IPS-18a (cell line): Measurements from ENCODE around the gene GARIN1A.
A peak's percentile ranks its signal among the peaks of the same experiment; 100 is the strongest.

Experiments
- H3K27ac ChIP-seq: one replicate; pipeline ENCODE4 v1.5.1; 2013; ENCODE audit warnings: low read length
- H3K27me3 ChIP-seq: one replicate; pipeline ENCODE4 v1.6.1; 2013; ENCODE audit warnings: mild to moderate bottlenecking, low read length; ENCODE audit not compliant: control insufficient read depth, insufficient read depth
- H3K36me3 ChIP-seq: one replicate; pipeline ENCODE4 v1.6.1; 2013; ENCODE audit warnings: low read depth, low read length; ENCODE audit not compliant: control insufficient read depth
- H3K4me1 ChIP-seq: one replicate; pipeline ENCODE4 v1.6.1; 2013; ENCODE audit warnings: low read depth, low read length; ENCODE audit not compliant: control insufficient read depth
- H3K4me3 ChIP-seq: one replicate; pipeline ENCODE4 v1.5.1; 2013; ENCODE audit warnings: low read length
- H3K9ac ChIP-seq: one replicate; pipeline ENCODE4 v1.6.1; 2013; ENCODE audit warnings: mild to moderate bottlenecking, low read length, moderate library complexity
- H3K9me3 ChIP-seq: one replicate; pipeline ENCODE4 v1.6.1; 2013; ENCODE audit warnings: low read depth, low read length; ENCODE audit not compliant: control insufficient read depth

Gene GARIN1A

GRCh38 chr7:128703609-128704241 is 31.6 kb downstream of the GARIN1A start:
- Histone ChIP-seq H3K9me3 (no peaks in the 10 kb centered on the region), H3K9ac (no peak overlapping the region), H3K36me3 (no peaks in the 10 kb centered on the region), H3K27ac (no peak overlapping the region), H3K27me3 (no peaks in the 10 kb centered on the region), H3K4me1 (peaks cover 12% of the 10 kb centered on the region), H3K4me3 (no peak overlapping the region)

- H3K9ac ChIP-seq: no peak overlapping the region
- H3K27ac ChIP-seq: no peak overlapping the region
- H3K4me3 ChIP-seq: no peak overlapping the region
- H3K36me3 ChIP-seq: no peaks in the 10 kb centered on the region
- no peaks in the 10 kb centered on the region for H3K27me3 ChIP-seq
- no peaks in the 10 kb centered on the region for H3K9me3 ChIP-seq
- peaks cover 12% of the 10 kb centered on the region for H3K4me1 ChIP-seq
Observed at GRCh38 chr7:128705891-128706333, 33.8 kb downstream of the GARIN1A start.

GRCh38 chr7:128707752-128708151 is 35.7 kb downstream of the GARIN1A start:
- Histone ChIP-seq H3K9me3 (no peaks in the 10 kb centered on the region), H3K4me3 (no peak overlapping the region), H3K4me1 (peaks cover 12% of the 10 kb centered on the region), H3K27ac (no peak overlapping the region), H3K9ac (no peak overlapping the region), H3K27me3 (no peaks in the 10 kb centered on the region), H3K36me3 (no peaks in the 10 kb centered on the region)

DNA sequence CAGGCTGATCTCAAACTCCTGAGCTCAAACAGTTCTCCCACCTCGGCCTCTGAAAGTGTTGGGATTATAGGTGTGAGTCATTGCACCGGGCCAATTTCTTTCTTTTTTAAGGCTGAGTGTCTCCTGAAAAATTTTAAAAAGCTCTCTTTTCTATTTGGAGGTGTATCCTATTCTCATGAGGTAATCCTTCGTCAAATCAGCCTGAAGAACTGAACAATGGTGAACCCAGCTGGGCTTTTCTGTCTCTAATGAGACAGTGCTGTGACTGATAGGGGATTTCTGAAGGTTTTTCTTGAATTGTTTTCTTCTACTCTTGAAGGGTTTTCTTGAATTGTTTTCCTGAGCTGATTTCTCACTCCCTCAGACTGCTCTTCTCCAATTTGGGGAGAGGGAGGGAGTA is 36.1 kb downstream of the GARIN1A start:
- H3K4me3 ChIP-seq: no peak overlapping the region
- no peaks in the 10 kb centered on the region for H3K27me3 ChIP-seq
- H3K27ac ChIP-seq: peak overlapping the region; percentile 15
- peak overlapping the region; percentile 12 for H3K9ac ChIP-seq
- no peaks in the 10 kb centered on the region for H3K9me3 ChIP-seq
- no peaks in the 10 kb centered on the region for H3K36me3 ChIP-seq
- peaks cover 12% of the 10 kb centered on the region for H3K4me1 ChIP-seq

- no peaks in the 10 kb centered on the region for H3K9me3 ChIP-seq
- H3K27ac ChIP-seq: peak overlapping the region; percentile 15
- H3K27me3 ChIP-seq: no peaks in the 10 kb centered on the region
- no peaks in the 10 kb centered on the region for H3K36me3 ChIP-seq
- peak overlapping the region; percentile 32 for H3K4me3 ChIP-seq
- H3K4me1 ChIP-seq: peaks cover 12% of the 10 kb centered on the region
- peak overlapping the region; percentile 12 for H3K9ac ChIP-seq
Observed at GRCh38 chr7:128708824-128709223, 36.7 kb downstream of the GARIN1A start.

DNA sequence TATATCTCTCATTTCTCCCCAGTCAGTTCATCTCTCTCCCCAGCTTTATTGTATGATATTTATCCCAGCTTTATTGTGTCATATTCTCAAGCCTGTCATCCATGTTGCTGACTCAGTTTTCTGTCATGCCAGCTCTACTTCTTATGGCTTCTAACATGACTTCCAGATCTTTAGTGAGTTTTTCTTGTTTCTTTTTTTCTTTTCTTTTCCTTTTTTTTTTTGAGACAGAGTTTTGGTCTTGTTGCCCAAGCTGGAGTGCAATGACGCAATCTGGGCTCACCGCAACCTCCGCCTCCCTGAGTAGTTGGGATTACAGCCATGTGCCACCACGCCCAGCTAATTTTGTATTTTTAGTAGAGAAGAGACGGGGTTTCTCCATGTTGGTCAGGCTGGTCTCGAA is 38.4 kb downstream of the GARIN1A start:
- no peaks in the 10 kb centered on the region for H3K36me3 ChIP-seq
- no peak overlapping the region for H3K4me3 ChIP-seq
- H3K4me1 ChIP-seq: peaks cover 12% of the 10 kb centered on the region
- H3K27me3 ChIP-seq: no peaks in the 10 kb centered on the region
- H3K9ac ChIP-seq: no peak overlapping the region
- no peaks in the 10 kb centered on the region for H3K9me3 ChIP-seq
- H3K27ac ChIP-seq: no peak overlapping the region

DNA sequence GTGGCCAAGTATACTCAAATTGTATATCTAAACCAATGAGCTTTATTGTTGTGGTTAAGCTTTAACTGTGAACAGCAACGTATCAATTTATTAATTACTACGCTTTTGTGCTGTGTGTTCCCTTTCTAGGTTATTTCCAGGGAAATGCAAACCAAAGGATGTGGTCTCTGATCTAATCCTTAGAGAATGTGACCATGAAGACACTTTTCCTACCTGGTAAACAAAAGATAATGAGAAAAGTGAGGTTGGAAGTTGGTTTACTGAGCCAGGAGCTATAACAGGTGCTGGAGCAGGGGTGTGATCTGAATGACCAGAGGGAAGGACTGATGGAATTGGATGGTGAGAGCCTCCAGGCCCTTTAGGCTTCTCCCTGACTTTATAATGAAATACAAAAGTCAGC is 41.7 kb downstream of the GARIN1A start:
- H3K9ac ChIP-seq: no peak overlapping the region
- H3K27me3 ChIP-seq: no peaks in the 10 kb centered on the region
- no peaks in the 10 kb centered on the region for H3K36me3 ChIP-seq
- H3K4me1 ChIP-seq: peaks cover 6% of the 10 kb centered on the region
- no peaks in the 10 kb centered on the region for H3K9me3 ChIP-seq
- H3K4me3 ChIP-seq: no peak overlapping the region
- no peak overlapping the region for H3K27ac ChIP-seq

DNA sequence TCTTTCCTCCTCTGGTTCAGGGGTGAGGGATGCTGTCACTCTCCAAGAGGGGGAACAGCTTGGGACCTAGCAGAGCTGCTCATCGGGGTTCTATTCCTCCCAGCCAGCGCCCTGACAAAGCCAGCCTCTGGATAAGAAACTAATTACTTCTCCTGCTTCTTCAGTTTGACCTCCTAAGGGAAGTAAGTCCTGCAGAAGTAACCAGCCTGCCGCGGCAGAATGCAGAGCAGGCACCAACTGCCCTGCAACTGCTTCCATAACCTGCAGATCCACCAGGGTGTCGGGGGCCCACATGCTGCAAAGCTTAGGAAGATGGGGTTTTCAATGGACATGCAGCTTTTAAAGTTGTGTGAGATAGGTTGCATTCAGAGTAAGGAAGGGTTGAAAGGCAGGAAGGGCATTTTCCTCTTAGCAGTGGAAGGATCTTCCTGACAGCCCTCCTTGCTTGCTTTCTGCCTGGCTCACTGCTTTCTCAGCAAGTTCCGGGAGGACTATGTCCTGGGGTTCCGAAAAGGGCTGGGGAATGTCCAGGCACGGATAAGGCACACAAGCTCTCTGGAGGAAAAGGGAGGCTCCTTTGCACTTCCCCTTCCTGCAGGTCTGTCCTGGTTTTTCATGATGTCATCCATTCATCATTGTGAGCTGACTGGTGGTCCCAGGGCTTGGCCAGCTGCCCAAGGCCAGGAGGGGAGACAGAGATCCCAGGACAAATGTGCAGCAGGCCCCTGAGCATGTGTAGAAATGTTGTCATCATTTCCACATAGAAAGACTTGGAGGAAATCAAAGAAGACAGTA is 42.8 kb downstream of the GARIN1A start:
- H3K27ac ChIP-seq: no peak overlapping the region
- H3K36me3 ChIP-seq: no peaks in the 10 kb centered on the region
- H3K9ac ChIP-seq: no peak overlapping the region
- H3K9me3 ChIP-seq: no peaks in the 10 kb centered on the region
- no peaks in the 10 kb centered on the region for H3K27me3 ChIP-seq
- no peaks in the 10 kb centered on the region for H3K4me1 ChIP-seq
- H3K4me3 ChIP-seq: no peak overlapping the region

- H3K4me3 ChIP-seq: no peak overlapping the region
- H3K36me3 ChIP-seq: no peaks in the 10 kb centered on the region
- no peak overlapping the region for H3K27ac ChIP-seq
- H3K4me1 ChIP-seq: no peaks in the 10 kb centered on the region
- H3K9me3 ChIP-seq: no peaks in the 10 kb centered on the region
- H3K9ac ChIP-seq: no peak overlapping the region
- H3K27me3 ChIP-seq: no peaks in the 10 kb centered on the region
Observed at GRCh38 chr7:128718967-128719642, 47.0 kb downstream of the GARIN1A start.

- H3K36me3 ChIP-seq: no peaks in the 10 kb centered on the region
- no peaks in the 10 kb centered on the region for H3K27me3 ChIP-seq
- H3K4me1 ChIP-seq: no peaks in the 10 kb centered on the region
- H3K27ac ChIP-seq: no peak overlapping the region
- no peaks in the 10 kb centered on the region for H3K9me3 ChIP-seq
- H3K4me3 ChIP-seq: no peak overlapping the region
- H3K9ac ChIP-seq: no peak overlapping the region
Observed at GRCh38 chr7:128721376-128721775, 49.3 kb downstream of the GARIN1A start.
